ENCODE data around the gene ZFP1.
"Not testable (repeated sequence)": the region's sequence is repeated elsewhere in the genome, so short reads cannot be mapped to it uniquely, and the experiment has no call there.

Gene ZFP1

GRCh38 chr16:75113541-75114121 lies 34.7 kb upstream of the ZFP1 start:
- no peak for DNase-seq (ENCODE audit: low read depth in 2 of 2)

GRCh38 chr16:75114179-75114945 lies 34.0 kb upstream of the ZFP1 start:
- DNase-seq (ENCODE audit: low read depth in 2 of 2): no peak

GRCh38 chr16:75114946-75115825 lies 33.1 kb upstream of the ZFP1 start:
- no peak for DNase-seq (ENCODE audit: low read depth in 2 of 2)

GRCh38 chr16:75116081-75116910 lies 32.0 kb upstream of the ZFP1 start, which contains the start of gene LDHD:
Gene LDHD (minus strand): TSS chr16:75116780. CDS start chr16:75116720, 60 bp downstream.
- DNase-seq (ENCODE audit: low read depth in 2 of 2): no peak

GRCh38 chr16:75116911-75117245 lies 31.4 kb upstream of the ZFP1 start:
- DNase-seq (ENCODE audit: low read depth in 2 of 2): no peak

- no peak for DNase-seq (ENCODE audit: low read depth in 2 of 2)
These were observed 29.3 kb upstream of the ZFP1 start for GRCh38 chr16:75118943-75119539.

GRCh38 chr16:75120253-75120652 lies 28.1 kb upstream of the ZFP1 start:
- no peak for DNase-seq (ENCODE audit: low read depth in 2 of 2)

GRCh38 chr16:75121949-75122568 lies 26.3 kb upstream of the ZFP1 start:
- no peak for DNase-seq (ENCODE audit: low read depth in 2 of 2)

GRCh38 chr16:75122609-75123008 lies 25.7 kb upstream of the ZFP1 start:
- DNase-seq (ENCODE audit: low read depth in 2 of 2): no peak

GRCh38 chr16:75127713-75128415 lies 20.5 kb upstream of the ZFP1 start:
- no peak for DNase-seq (ENCODE audit: low read depth in 2 of 2)

- not testable (repeated sequence) for DNase-seq (ENCODE audit: low read depth in 2 of 2)
These were observed 18.7 kb upstream of the ZFP1 start for GRCh38 chr16:75129421-75130149.

- no peak for DNase-seq (ENCODE audit: low read depth in 2 of 2)
These were observed 18.1 kb upstream of the ZFP1 start for GRCh38 chr16:75130150-75130771.

GRCh38 chr16:75131081-75131480 lies 17.2 kb upstream of the ZFP1 start:
- DNase-seq (ENCODE audit: low read depth in 2 of 2): no peak

GRCh38 chr16:75138233-75138632 lies 10.1 kb upstream of the ZFP1 start:
- no peak for DNase-seq (ENCODE audit: low read depth in 2 of 2)

- DNase-seq (ENCODE audit: low read depth in 2 of 2): no peak
These were observed 9.7 kb upstream of the ZFP1 start for GRCh38 chr16:75138636-75139035.

- DNase-seq (ENCODE audit: low read depth in 2 of 2): no peak
These were observed 8.8 kb upstream of the ZFP1 start for GRCh38 chr16:75139498-75139897.

GRCh38 chr16:75143941-75144340 lies 4.4 kb upstream of the ZFP1 start:
- DNase-seq (ENCODE audit: low read depth in 2 of 2): no peak

- no peak for DNase-seq (ENCODE audit: low read depth in 2 of 2)
These were observed 385 bp upstream of the ZFP1 start for GRCh38 chr16:75147968-75148310.

GRCh38 chr16:75151798-75152197 lies 3.5 kb downstream of the ZFP1 start:
- DNase-seq (ENCODE audit: low read depth in 2 of 2): no peak

Measured in activated CD4-positive, alpha-beta T cell treated with anti-CD3 and anti-CD28 coated beads for 24 hours (primary cell).